Thoracic aorta (tissue), 2 donors: Measurements from ENCODE around the gene PRDM15. TPM values are rescaled to one million over a fixed set of nuclear protein-coding genes. Genes with fewer than 3 reads are reported as not detected.

Experiments used
- ATAC-seq: fragments of 150-250 bp; one replicate; pipeline ENCODE4 v1.8.0; 2017; ENCODE audit warnings: low read depth; ENCODE audit not compliant: insufficient number of reproducible peaks, low FRiP score
- DNase-seq: peaks from one replicate; pipeline ENCODE4 v3.0.0-alpha.2; 2020; ENCODE audit warnings: low spot score
- H3K27ac ChIP-seq, 2 donors: fragments of 200-600 bp; sonication (generic); 1 replicate in 1 of 2; 2 replicates in 1 of 2; pipeline ENCODE4 v1.5.1; 2016; ENCODE audit warnings: mild to moderate bottlenecking in 2 of 2, moderate library complexity in 2 of 2
- H3K27me3 ChIP-seq: fragments of 200-600 bp; sonication (generic); replicated peaks from 2 replicates; pipeline ENCODE4 v1.6.0; 2016; ENCODE audit warnings: mild to moderate bottlenecking; ENCODE audit not compliant: insufficient read depth
- H3K36me3 ChIP-seq: fragments of 200-600 bp; sonication (generic); one replicate; pipeline ENCODE4 v1.5.1; 2016
- H3K4me1 ChIP-seq, 2 donors: fragments of 200-600 bp; sonication (generic); 1 replicate in 1 of 2; 2 replicates in 1 of 2; pipeline versions ENCODE4 v1.5.1 to v1.6.0; 2016; ENCODE audit warnings: low read depth in 2 of 2, mild to moderate bottlenecking in 1 of 2; ENCODE audit not compliant: control insufficient read depth in 1 of 2
- H3K4me3 ChIP-seq: fragments of 200-600 bp; sonication (generic); 2 replicates; pipeline ENCODE4 v1.5.1; 2016; ENCODE audit warnings: mild to moderate bottlenecking
- H3K9me3 ChIP-seq: fragments of 200-600 bp; sonication (generic); 2 replicates; pipeline ENCODE4 v1.5.1; 2016
- total RNA-seq, 2 donors: library from RNA; depleted of rRNA; stranded (reverse); fragments of >200 nt; gene quantifications; one replicate each; pipeline versions ENCODE4 v1.1.0 to v1.2.3, GENCODE V29; 2016
- TF ChIP-seq, protein P1 (sequence below): fragments of 200-600 bp; sonication (generic); IDR thresholded peaks from one replicate; pipeline ENCODE4 v1.5.1; 2019; ENCODE audit warnings: antibody characterized with exemption

Gene PRDM15
- total RNA-seq, 2 donors from 2014 or later, result 9.0 to 14.9 TPM

GRCh38 chr21:41891132-41891531 lies 12.0 kb upstream of the PRDM15 start:
- Histone ChIP-seq H3K9me3 (no peaks in the 10 kb centered on the region), H3K27me3 (no peaks in the 10 kb centered on the region), H3K36me3 (peaks cover 24% of the 10 kb centered on the region), H3K4me3 (no peak overlapping the region), H3K27ac (no peak overlapping the region), H3K4me1 (peaks cover 4 to 11% of the 10 kb centered on the region in 2 donors)
- TF ChIP-seq, protein P1, sequence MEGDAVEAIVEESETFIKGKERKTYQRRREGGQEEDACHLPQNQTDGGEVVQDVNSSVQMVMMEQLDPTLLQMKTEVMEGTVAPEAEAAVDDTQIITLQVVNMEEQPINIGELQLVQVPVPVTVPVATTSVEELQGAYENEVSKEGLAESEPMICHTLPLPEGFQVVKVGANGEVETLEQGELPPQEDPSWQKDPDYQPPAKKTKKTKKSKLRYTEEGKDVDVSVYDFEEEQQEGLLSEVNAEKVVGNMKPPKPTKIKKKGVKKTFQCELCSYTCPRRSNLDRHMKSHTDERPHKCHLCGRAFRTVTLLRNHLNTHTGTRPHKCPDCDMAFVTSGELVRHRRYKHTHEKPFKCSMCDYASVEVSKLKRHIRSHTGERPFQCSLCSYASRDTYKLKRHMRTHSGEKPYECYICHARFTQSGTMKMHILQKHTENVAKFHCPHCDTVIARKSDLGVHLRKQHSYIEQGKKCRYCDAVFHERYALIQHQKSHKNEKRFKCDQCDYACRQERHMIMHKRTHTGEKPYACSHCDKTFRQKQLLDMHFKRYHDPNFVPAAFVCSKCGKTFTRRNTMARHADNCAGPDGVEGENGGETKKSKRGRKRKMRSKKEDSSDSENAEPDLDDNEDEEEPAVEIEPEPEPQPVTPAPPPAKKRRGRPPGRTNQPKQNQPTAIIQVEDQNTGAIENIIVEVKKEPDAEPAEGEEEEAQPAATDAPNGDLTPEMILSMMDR, result no peak
- ATAC-seq (no peak), DNase-seq (no peak)

- peaks cover 24% of the 10 kb centered on the region for H3K36me3 ChIP-seq
- H3K9me3 ChIP-seq, result no peaks in the 10 kb centered on the region
- H3K27me3 ChIP-seq, result no peaks in the 10 kb centered on the region
- DNase-seq (no peak), ATAC-seq (no peak)
- TF ChIP-seq, protein P1, result no peak
- H3K27ac ChIP-seq, result no peak overlapping the region
- H3K4me1 ChIP-seq, result peaks cover 0 to 4% of the 10 kb centered on the region in 2 donors
- no peak overlapping the region for H3K4me3 ChIP-seq
Measured at GRCh38 chr21:41890355-41890754, 11.2 kb upstream of the PRDM15 start.

DNA sequence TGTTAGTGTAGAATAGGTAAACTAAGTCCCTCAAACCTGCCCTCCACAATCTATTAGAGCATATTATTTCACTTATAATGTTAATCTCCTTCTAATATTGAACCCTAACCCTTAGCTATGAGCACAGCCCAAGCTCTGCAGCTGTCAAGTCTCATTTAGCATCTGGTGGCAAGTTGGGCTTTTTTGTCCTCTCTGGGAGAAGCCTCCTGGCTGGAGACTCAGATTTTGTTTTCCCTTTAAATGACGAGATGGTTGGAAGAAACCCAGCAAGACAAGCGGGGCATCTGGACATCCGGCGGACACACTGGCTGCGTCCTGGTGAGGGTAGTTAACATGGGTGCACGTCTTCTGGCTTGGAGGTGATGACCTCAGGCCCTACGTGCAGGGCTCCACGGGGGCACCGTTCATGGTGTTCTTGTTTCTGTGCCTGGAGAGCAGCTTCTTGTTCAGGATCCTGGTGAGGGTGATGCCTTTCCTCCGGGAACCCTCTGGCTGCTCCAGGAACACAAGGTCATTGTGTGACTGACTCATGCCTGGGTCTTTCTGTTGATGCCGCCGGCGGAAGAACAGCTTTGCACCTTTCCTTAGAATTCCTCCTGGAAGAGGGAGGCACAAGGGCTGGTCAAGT lies 9.7 kb upstream of the PRDM15 start:
- Histone ChIP-seq H3K4me3 (no peak overlapping the region), H3K27me3 (no peaks in the 10 kb centered on the region), H3K4me1 (no peaks in the 10 kb centered on the region), H3K27ac (no peak overlapping the region), H3K9me3 (no peaks in the 10 kb centered on the region), H3K36me3 (peaks cover 24% of the 10 kb centered on the region)
- no peak for DNase-seq
- TF ChIP-seq, protein P1, result no peak
- ATAC-seq, result no peak

GRCh38 chr21:41887667-41888066 lies 8.5 kb upstream of the PRDM15 start:
- Histone ChIP-seq H3K27ac (no peak overlapping the region), H3K36me3 (peaks cover 24% of the 10 kb centered on the region), H3K4me3 (no peak overlapping the region), H3K4me1 (no peaks in the 10 kb centered on the region), H3K27me3 (no peaks in the 10 kb centered on the region), H3K9me3 (no peaks in the 10 kb centered on the region)
- TF ChIP-seq, protein P1, result no peak
- no peak for ATAC-seq
- no peak for DNase-seq

DNA sequence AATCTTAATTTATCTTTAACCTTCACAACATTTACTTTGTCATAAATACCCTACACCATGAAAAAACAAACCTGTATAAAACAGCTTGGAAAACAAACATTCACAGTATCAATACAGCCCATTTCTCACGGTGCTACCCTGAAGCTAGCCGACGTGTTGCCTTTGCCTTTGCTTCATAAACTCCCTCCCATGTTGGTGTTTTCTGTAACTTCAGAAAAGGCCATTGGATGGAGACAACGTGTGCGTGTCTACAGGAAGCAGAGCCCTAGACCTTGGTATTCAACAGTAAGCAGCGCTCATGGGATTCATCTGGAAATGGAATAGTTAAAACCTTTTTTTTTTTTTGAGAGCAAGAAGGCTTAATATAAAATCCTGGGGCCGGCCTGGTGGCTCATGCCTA lies 7.2 kb upstream of the PRDM15 start:
- TF ChIP-seq, protein P1, result no peak
- no peak for DNase-seq
- no peak overlapping the region for H3K27ac ChIP-seq
- H3K27me3 ChIP-seq, result no peaks in the 10 kb centered on the region
- ATAC-seq, result no peak
- no peaks in the 10 kb centered on the region for H3K4me1 ChIP-seq
- H3K36me3 ChIP-seq, result peaks cover 14% of the 10 kb centered on the region
- no peaks in the 10 kb centered on the region for H3K9me3 ChIP-seq
- H3K4me3 ChIP-seq, result no peak overlapping the region
